ENCODE measurements around the gene CPSF3. TPM values are rescaled to one million over a fixed set of nuclear protein-coding genes. Genes with fewer than 3 reads are reported as not detected.
"Not testable (repeated sequence)": the region's sequence is repeated elsewhere in the genome, so short reads cannot be mapped to it uniquely, and the experiment has no call there.

CPSF3 gene
- total and polyA plus RNA-seq, 2 of the 4 experiments (the other 2 are of a cell fraction) = 29.2 to 64.5 TPM

DNA sequence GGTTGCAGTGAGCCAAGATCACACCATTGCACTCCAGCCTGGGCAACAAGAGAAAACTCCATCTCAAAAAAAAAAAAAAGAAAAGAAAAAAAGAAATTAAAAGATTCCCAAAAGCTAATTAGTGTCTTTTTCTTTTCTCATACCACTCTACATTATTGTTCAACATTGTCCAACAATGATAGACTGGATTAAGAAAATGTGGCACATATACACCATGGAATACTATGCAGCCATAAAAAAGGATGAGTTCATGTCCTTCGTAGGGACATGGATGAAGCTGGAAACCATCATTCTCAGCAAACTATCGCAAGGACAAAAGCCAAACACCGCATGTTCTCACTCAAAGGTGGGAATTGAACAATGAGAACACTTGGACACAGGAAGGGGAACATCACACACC is 90.5 kb downstream of the CPSF3 start:
- H3K4me1 ChIP-seq (ENCODE audit: control insufficient read depth, insufficient read depth, low read length); ATAC-seq (ENCODE audit: low read depth); intact Hi-C loops (cut with micrococcal nuclease); H2BK120ac ChIP-seq (ENCODE audit: low read depth, low read length); H2BK5ac ChIP-seq (ENCODE audit: low read depth, low read length, poor library complexity, severe bottlenecking); H3K9ac ChIP-seq (ENCODE audit: low read depth, low read length); H4K91ac ChIP-seq (ENCODE audit: insufficient read depth, low read depth, low read length); H3K9me1 ChIP-seq (ENCODE audit: insufficient read depth, low read length); DNase-seq; H2BK15ac ChIP-seq (ENCODE audit: low read depth, low read length); in situ Hi-C loops (cut with MboI; ENCODE audit: low sequenced_read_pairs); H3K4me3 ChIP-seq (ENCODE audit: insufficient read depth, low read depth, low read length); H3K14ac ChIP-seq (replicated peaks; ENCODE audit: low read depth, low read length); H3K23ac ChIP-seq (ENCODE audit: low read depth, low read length); H4K5ac ChIP-seq (ENCODE audit: low read depth, low read length); H2AFZ ChIP-seq (replicated peaks; ENCODE audit: low read length, poor library complexity); H4K8ac ChIP-seq (ENCODE audit: low read depth in 2 of 2, low read length in 2 of 2); H3K56ac ChIP-seq (ENCODE audit: extremely low read depth, insufficient read depth, low read length); H4K20me1 ChIP-seq (ENCODE audit: insufficient read depth, low read length); H3K27ac ChIP-seq (ENCODE audit: insufficient read depth, low read length); H3K18ac ChIP-seq (ENCODE audit: low read depth, low read length); H2BK20ac ChIP-seq (ENCODE audit: low read depth, low read length); BruUV-seq (replicated peaks); H3K9me3 ChIP-seq (ENCODE audit: control insufficient read depth, insufficient read depth, low read length); POLR2A ChIA-PET (ENCODE audit: unreplicated experiment); H2AK9ac ChIP-seq (replicated peaks; ENCODE audit: low read depth, low read length, poor library complexity); H2AK5ac ChIP-seq (ENCODE audit: low read depth, low read length); dilution Hi-C loops (cut with HindIII; ENCODE audit: low sequenced_read_pairs, unreplicated experiment); H3K4me2 ChIP-seq (ENCODE audit: low read depth, low read length); H3K4ac ChIP-seq (ENCODE audit: low read depth, low read length); H3K27me3 ChIP-seq (ENCODE audit: control insufficient read depth, insufficient read depth, low read length): not testable (repeated sequence)
- Histone ChIP-seq H3K79me1 (ENCODE audit: low read depth in 1 of 2, low read length in 2 of 2) (peaks cover 8 to 15% of the 10 kb centered on the region in 2 experiments; a peak in 3 of 4 replicates), H3K36me3 (ENCODE audit: control insufficient read depth, insufficient read depth, low read length) (peaks cover 26% of the 10 kb centered on the region)
- no CpG with 5 or more reads among the region's 3 CpGs for WGBS, 2 experiments (ENCODE audit: extremely low coverage in 2 of 2, insufficient read length in 1 of 2)
- CTCF ChIA-PET = interaction anchor here (0.6 kb wide), 1 partner anchor 26 kb away, joined by 3 read pairs; no protein-coding TSS in a partner anchor

All from IMR-90 (cell line).